ENCODE data around the gene SPRYD3.
"Not testable (repeated sequence)": the region's sequence is repeated elsewhere in the genome, so short reads cannot be mapped to it uniquely, and the experiment has no call there.

- not testable (repeated sequence) for TF ChIP-seq POLR2A, CTCF, POLR2AphosphoS5 (IDR thresholded peaks at IDR 0.05)
These were observed 52.2 kb downstream of the SPRYD3 start for GRCh38 chr12:53027014-53027413.
